Hypothalamus (tissue), 51 donors: ENCODE data around the gene BARX2.
A peak's percentile ranks its signal among the peaks of the same experiment; 100 is the strongest.

ENCODE experiments used
- DNase-seq, 51 donors: peaks; one replicate each; lab custom pipeline; 2025; lab: John Stamatoyannopoulos, UW

Gene BARX2

DNA sequence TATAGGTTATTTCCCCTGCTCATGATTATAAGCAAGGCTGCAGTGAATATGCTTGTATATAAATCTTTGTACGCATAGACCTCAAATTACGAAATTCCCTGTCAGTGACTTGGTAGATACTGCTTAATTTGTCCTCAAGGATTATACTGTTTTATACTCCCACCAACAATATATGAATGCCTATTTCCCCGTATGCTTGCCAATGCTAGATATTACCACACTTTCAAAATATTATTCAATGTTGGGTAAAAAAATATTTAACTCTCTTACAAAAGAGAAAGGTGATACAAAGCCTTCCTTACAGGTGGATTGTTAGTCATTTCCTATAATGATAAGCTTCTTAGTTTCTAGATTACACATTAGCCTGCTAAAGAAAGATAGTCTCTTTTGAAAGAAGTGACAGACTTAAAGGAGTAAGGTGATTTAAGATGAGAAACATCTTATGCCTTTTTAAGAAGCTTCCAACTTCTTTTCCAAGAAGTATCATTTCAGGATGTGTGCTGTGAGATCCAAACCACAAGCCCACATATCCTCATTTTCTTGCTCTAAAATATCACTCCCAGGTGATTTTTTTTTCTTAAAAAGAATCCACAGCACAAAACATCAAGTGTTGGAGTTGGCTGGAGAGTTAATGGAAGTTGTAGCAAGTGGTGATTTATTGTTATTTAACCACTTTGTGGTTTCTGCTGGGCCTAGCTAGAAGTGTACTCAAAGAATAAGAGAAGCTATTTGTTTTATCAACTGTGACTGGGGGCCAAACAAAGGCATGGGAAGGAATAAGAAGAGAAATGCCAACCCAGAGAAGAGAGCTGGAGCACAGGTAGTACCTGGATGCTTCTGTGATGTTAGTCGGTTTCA is 59.2 kb downstream of the BARX2 start:
- DNase-seq, result no peak

DNA sequence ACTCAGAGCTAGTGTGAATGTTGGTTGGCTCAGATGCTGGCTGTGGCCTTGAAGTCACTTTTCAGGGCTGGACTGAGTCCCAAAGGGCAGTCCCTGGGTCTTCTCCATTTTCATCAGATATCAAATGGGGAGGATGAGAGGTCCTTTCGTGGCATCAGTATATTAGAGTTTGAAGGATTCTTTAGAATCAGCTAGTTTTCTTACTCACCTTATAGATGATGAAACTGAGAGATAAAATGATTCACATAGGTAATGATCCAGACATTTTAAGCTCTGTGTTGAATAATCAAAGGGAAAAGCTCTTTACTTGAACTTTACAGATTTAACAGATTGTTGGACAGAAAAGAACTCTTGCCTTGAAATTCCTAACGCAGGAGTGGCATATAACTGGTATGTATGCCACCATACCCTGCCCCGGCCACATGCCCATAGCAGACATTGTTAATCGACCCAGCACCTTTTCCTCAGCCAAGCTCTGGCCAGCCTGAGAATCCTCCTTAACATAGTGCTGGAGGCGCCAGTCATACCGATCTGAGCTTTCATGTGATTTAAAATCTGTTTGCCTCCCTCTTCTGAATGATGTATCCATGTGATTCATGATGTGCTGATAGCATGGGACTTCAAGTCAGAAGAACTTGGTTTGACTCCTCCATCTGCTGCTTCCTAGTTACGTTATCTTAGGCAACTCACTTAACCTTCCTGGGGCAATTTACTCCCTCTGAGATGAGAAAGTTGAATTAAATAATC is 60.0 kb downstream of the BARX2 start:
- no peak for DNase-seq

DNA sequence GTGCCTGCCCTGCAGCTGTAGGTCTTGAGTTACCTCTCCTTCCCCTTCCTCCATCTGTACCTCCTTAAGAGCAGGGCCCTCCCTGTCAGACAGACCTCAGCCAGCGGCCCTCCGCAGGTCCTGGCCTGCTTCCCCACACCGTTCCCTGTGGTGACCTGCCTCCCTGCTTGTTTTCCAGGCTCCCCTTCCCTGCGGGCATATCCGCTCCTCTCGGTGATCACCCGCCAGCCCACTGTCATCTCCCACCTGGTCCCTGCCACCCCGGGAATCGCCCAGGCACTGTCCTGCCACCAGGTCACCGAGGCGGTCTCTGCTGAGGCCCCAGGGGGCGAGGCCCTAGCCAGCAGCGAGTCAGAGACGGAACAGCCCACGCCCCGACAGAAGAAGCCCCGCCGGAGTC is 60.9 kb downstream of the BARX2 start:
- no peak for DNase-seq

DNA sequence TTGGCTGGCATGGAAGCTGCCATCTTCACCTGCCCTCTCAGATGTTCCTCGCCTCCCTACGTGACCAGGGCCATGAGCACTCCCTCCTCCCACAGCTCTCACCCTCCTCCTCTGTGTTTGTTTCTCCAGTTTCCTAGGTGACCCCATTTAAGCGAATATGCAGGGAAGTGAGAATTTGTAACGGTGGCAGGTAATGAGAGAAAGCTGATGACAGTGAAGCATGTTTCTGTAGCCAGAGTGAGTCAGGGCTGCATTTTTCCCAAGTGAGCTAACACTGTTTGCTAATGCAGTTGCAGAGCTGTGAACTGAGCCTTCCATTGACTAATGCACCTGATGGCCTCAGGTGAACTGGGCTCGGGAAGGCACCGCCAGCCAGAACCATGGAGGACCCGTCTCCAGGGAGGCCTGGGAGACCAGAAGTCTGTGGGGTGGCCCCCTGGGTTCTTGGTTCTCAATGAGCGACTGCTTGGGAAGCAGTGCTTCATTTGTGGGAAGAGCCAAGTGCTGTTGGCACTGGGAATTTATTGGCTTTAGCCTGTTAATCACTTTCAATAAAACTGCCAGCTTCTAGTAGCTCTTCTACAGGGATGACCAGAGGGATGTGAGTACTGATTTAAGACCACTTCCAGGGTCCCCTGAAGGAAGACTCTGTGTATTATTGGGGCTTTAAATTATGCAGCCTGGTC is 64.5 kb downstream of the BARX2 start:
- peak in 4 of 51 donors; percentile 3 to 73 (median 31) for DNase-seq

DNA sequence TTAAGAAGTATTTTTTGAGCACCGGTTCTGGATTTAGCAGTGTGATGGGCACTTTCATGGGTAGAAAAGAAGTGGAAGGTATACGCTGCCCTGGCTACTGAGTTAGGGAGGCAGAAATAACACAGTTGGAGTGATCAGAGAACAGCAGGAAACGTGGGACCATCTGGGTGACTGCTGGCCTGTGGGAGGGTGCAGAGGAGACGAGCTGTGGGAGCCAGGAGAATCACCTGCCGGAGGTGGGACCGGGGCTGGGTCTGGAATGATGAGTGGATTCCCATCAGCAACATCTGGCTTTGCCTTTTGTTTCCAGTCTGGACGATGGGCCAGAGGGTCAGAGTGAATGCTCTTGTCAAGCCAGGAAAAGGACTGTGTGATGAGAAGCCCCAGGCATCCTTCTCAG is 66.5 kb downstream of the BARX2 start:
- DNase-seq, result no peak

DNA sequence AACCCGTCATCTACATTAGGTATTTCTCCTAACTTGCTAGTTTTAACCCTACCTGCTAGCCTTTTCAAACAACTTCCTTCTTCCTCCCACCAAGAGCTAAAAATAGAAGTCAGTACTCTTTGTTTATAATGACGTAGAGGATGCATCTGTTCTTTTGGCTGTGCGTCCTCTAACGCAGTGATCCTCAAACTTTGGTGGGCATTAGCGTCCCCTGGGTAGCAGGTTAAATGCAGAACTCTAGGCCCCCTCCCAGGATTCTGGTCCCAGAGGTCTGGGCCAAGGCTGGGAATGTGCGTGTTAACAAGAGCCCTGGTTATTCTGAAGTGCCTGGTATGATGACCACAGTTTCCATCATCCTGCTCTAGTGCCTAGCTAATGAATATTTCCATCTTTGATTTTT is 67.6 kb downstream of the BARX2 start:
- no peak for DNase-seq

DNA sequence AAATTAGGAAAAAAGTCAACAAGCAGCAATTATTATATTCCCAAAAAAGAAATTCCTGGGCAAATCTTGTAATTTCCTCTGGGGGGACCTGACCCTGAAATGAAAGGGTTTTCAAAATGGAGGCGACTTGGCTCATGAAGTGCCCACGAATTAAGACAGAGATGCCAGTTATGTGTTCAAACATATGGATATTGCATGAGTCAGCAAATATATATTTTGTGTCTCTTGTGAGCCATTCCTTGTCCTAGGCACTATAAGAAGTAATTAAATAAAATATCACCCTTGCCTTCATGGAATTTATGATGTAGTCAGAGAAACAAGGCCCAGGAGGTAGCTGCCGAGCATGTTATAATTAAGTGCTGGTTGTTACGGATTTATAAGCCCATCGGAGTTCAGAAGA is 68.6 kb downstream of the BARX2 start:
- no peak for DNase-seq

DNA sequence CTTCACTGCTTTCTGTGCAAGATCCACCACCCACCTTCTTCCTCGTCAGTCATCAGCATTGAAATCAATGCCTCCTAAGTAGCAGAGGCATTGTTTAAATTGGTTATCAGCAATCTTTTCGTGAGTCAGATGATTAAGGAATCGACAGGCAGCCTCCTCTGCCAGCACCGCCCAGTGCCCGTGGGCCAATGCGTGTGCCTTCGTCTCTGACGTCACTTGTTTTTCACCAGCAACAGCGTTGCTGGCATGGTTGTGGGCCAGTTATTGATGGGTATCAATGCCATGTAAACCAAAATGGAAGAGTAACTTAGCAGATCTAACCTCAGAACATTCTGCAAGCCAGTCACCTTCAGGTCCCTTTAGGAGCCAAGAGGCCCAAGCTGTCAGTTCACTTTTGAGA is 69.6 kb downstream of the BARX2 start:
- no peak for DNase-seq

DNA sequence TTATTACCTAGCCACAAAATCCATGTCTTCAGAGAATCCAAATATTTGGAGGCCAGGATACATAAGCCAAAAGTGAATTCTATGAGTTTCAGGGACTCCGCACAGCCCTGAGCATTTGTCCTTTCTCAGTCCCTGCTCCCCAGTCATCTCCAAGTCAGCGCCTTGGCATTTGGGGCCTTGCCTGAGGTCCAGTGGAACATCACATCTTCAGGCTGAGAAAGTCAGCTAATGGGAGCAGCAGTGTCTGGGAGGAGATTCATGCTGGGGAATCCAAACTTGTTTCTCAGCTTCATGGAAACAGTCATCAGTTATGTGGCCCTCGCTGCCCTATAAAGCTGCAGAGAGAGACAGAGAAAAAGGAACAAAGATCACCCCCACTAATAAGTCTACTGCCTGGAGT is 70.9 kb downstream of the BARX2 start:
- no peak for DNase-seq

DNA sequence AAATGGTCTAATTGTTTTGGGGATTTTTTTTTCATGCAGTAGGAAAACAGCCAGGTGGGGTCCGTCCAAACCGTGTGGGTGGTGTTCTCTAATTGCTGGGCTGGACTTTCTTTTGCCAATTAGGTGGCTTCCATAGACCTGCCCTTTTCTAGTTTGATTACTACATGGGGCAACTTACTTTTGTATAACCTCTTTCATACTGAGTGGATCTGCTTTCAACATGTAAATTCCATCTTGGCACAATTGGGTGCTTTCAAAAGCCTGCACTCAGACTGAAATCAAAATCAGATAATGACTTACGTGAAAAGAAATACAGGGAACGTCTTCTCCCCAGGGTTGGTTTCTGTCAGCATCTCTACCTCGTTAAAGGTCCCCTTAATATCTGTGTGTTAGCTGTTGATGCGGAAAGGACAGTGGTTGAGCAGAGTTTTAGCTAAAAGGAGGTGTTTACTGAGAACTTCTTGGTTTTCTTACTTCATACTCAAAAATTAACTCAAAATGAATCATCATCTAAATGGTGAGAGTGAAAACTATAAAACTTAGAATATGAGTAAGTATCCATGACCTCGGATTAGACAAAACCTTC is 72.1 kb downstream of the BARX2 start:
- DNase-seq, result no peak

DNA sequence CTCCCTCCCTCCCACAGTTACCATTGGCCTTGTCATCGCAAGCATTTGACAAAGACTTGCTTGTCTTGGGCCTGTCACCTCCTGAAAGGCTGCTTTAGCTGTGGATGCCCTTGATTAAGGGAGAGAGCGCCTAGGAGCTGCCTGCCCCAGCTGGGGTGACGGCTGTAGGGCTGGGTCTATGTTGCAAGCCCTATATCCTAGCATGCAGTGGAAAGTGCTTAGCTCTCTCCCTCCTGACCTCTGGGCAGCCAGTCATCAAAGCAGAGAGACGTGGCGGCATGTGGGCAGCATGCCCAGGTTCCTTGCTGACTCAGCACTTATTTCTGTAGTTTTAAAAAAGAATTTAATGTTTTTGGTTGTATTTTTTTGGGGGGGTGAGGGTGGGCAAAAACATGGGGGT is 75.9 kb downstream of the BARX2 start:
- peak in 1 of 51 donors; percentile 9 for DNase-seq

DNA sequence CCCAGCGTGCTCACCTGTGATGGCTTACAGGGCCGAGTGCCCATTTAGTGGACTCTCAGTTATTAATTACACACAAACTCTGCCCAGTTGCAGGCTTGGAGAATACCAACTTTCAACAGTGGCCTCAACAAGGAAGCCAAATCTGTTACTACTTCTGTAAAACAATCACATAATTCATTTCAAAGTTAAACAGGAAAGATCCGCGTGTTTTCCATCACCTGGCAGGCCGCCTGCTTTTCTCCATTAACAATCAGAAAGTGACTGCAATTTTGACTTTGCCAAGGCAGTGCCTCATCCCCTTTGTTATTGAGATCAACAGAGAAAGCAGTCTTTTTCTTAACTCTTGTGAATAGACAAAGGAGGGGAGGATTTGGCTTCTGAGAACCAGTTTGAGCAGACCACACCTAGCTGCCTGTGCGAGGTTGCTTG is 77.7 kb downstream of the BARX2 start:
- peak in 3 of 51 donors; percentile 14 to 26 (median 19) for DNase-seq

DNA sequence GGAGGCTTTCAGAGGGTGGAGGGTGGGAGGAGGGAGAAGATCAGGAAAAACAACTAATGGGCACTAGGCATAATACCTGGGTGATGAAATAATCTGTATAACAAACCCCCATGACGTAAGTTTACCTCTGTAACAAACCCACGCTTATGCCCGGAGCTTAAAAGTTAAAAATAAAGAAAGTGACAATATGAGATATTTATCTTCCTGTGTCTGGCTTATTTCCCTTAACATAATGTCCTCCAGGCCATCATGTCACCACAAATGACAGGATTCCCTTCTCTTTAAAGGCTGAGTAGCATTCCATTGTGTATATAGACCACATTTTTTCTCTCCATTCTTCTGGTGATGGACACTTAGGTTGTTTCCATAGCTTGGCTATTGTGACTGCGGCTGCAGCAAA is 79.5 kb downstream of the BARX2 start:
- DNase-seq, result no peak

DNA sequence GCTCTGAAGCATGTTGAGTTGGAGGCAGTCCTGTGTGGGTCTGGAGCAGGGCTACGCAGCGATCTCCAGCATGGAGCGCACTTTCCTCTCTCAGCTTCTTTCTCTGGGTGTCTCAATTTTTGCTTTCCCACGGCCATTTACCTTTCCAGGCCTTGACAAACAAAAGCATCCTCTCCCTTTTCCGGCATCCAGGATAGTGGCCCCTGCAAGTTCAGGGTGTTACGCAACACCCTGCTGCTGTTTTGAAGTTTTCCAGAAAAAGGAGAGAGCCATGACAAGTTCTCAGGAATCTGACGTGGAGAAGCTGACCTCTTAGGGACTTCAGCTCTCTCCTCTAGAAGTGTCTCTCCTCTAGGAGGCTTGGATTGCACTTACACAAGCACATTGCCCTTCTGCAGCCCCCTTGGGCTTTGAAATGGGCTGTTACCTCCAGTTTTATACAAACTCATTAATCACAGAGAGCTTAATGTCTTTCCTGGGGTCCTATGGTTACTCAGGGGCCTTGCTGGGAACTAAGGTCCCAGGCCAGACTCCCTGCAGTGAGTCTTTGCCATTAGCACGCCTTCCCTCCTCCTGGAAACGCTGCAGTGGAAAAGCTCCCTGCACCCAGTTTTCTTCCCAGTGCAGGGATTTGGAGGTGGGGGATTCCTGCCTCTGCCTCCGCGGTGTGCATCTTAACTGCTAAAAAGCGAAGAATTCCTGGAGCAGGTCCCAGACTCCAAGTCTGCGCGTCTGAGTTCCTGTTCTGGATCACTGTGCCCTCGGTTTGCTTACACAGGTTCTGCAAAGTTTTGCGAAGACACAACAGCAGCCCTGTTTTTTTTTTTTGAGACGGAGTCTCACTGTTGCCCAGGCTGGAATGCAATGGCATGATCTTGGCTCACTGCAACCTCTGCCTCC is 80.4 kb downstream of the BARX2 start:
- DNase-seq, result no peak

DNA sequence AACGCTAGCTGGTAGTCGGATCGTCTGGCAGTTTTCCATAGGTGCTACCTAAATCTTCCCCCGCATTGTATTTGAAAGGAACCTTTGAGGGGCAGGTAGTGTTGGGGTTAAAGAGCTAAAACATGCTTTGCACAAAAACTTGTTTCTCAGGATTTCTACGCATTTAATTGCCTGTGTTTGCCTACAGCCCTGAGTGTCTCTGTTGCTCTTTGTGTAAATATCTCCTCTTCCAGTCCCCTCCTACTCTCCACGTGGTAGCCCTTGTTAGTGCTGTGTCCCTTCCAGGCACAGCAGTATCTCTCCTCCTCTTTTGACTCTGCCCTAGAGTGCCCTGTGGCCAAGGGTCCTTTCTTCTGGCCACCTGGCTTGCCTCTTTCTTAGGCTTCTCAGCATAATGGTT is 81.7 kb downstream of the BARX2 start:
- no peak for DNase-seq

DNA sequence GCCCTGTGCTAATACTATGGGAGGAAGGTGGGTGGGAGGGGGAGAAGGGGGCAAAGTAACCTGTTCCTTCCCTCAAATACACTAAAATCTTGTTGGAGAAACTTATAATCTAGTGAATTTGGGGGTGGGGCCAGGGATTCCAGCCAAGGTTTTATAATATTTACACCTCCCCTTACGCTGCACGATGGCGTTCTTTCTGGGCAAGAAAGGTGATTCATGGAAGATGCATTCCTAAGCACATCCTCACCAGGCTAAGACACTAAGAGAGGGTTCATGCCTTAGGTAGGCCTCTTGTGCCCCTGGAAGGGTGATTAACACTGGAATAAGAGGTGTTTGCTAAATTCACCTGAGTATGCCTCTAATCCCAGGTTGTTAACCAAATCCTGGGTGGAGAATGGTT is 82.6 kb downstream of the BARX2 start:
- DNase-seq, result no peak

DNA sequence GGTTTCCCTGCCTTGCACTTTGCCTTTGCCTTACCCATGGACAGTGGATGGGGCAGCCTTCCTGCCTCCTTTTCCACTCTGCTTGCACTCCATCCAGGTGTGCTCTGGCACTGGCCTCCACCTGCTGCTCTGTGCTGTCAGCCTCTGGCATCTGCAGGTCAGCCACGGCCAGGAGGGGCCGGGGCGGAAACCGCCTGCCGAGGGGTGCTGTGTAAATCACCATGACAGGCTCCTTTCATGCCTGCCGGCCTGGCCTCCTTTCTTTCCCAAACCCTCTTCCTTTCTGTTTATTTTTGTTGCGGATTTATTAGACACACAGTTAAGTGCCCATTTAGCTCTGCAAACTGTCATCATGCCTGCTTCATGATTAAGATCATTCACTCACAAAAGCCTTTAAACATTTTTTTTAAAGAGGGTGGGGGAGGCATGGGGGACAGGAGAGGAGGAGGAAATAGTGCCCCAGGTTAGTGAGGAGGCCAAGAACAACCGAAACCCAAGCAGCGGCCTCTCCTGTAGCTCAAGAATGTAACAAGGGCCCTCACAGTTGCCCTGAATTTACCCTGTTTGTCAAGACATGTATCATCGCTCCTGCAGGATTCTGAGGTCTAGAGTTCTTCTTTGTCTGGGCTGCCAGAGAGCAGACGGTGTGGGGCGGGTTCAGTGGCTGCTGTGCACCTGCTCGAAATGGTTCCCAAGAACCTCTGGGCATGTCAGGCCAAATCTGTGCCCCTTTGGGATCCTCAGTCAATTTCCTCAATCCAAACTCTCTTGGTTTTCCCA is 83.3 kb downstream of the BARX2 start:
- DNase-seq, result no peak

DNA sequence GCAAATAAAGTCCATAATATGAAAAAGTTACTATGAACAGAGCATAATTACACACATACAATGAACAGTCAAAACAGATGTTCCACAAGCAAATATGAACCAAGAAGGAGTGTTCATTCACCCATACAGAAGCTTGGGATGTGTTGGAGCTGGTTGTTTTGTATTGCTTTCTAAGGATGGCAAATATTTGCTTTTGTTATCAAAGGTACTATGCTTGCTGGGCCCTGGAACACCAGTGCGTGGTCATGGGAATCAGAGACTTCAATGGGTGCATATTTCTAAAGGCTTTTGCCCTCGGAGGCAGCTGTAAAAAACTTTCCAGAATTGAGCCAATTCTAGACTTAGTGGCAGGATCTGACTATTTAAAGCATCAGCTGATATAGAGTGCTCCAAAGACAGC is 85.1 kb downstream of the BARX2 start:
- DNase-seq, result no peak

DNA sequence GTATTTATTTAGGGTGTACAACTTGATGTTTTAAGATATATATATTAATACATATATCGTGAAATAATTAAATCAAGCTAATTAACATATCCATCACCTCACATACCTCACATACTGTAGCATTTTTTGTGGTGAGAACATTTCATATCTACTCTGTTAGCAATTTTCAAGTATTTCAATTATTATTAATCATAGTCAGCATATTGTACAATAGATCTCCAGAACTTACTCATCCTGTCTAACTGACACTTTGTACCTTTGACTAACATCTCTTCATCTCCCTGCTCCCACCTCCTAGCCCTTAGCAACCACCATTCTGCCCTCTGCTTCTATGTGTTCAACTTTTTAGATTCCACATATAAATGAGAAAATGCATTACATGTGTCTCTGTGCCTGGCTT is 108.4 kb downstream of the BARX2 start:
- no peak for DNase-seq
